BJ (cell line): Measurements from ENCODE around the gene CDKAL1. TPM values are rescaled to one million over a fixed set of nuclear protein-coding genes. Genes with fewer than 3 reads are reported as not detected.

Source experiments
- CTCF ChIA-PET: fragments of 350-600 bp; formaldehyde crosslinking; extraction: SDS; loops from one replicate; lab custom pipeline; 2021; ENCODE audit warnings: antibody characterized with exemption, inconsistent platforms; lab: Yijun Ruan, JAX
- POLR2A ChIA-PET: fragments of 300-600 bp; sonication (Branson Sonifier 250); formaldehyde crosslinking; extraction: SDS; loops from one replicate; lab custom pipeline; 2021; ENCODE audit warnings: antibody characterized with exemption; lab: Charles Lee
- DNase-seq: peaks from one replicate; pipeline ENCODE4 v3.0.0-alpha.2; 2011; ENCODE audit warnings: low read depth
- H3K27me3 ChIP-seq: 2 replicates; pipeline ENCODE4 v1.6.0; 2011; ENCODE audit warnings: low read length; ENCODE audit not compliant: control insufficient read depth, insufficient read depth
- H3K36me3 ChIP-seq: 2 replicates; pipeline ENCODE4 v1.5.1; 2011; ENCODE audit warnings: low read length; ENCODE audit not compliant: control insufficient read depth, insufficient read depth
- H3K4me3 ChIP-seq: 2 replicates; pipeline ENCODE4 v1.5.1; 2011; ENCODE audit warnings: low read depth, mild to moderate bottlenecking, control low read depth, low read length
- polyA plus RNA-seq: library from polyadenylated mRNA; depleted of rRNA; stranded (reverse); fragments of >200 nt; gene quantifications from 2 replicates; pipeline ENCODE4 v1.2.3, GENCODE V29; 2011
- TF ChIP-seq, protein P1 (sequence below): IDR thresholded peaks from 2 replicates; pipeline ENCODE4 v1.5.1; 2011; ENCODE audit warnings: low read depth, mild to moderate bottlenecking, control low read depth, inconsistent platforms, low read length, moderate library complexity; ENCODE audit not compliant: insufficient read depth

The CDKAL1 gene
- polyA plus RNA-seq, 1 experiment: 3.8 TPM

DNA sequence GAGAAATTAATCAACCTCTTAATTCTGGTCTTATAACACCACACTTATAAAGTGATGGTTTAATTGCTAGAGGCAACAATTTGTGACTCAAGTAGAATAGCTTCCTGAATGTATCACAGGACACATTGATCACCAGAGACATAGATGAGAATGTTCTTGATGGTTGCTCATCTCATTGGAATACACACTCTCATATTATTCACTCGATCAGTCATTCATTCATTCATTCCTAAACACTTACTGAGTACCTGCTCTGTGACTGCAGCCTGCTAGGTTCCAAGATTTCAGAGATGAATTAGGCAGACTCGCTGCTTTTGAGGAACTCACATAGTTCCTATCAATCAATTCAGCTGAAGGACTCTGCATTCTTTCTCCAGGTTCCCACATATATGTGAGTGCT, 694.2 kb downstream of the CDKAL1 start:
- TF ChIP-seq, protein P1, sequence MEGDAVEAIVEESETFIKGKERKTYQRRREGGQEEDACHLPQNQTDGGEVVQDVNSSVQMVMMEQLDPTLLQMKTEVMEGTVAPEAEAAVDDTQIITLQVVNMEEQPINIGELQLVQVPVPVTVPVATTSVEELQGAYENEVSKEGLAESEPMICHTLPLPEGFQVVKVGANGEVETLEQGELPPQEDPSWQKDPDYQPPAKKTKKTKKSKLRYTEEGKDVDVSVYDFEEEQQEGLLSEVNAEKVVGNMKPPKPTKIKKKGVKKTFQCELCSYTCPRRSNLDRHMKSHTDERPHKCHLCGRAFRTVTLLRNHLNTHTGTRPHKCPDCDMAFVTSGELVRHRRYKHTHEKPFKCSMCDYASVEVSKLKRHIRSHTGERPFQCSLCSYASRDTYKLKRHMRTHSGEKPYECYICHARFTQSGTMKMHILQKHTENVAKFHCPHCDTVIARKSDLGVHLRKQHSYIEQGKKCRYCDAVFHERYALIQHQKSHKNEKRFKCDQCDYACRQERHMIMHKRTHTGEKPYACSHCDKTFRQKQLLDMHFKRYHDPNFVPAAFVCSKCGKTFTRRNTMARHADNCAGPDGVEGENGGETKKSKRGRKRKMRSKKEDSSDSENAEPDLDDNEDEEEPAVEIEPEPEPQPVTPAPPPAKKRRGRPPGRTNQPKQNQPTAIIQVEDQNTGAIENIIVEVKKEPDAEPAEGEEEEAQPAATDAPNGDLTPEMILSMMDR: no peak
- no peak for DNase-seq
- POLR2A ChIA-PET: no interaction called here
- no peaks in the 10 kb centered on the region for H3K36me3 ChIP-seq
- H3K27me3 ChIP-seq: no peaks in the 10 kb centered on the region
- CTCF ChIA-PET: interaction anchor here (0.6 kb wide), 1 partner anchor 304 kb away, joined by 3 read pairs; no protein-coding TSS in a partner anchor
- H3K4me3 ChIP-seq: no peak overlapping the region

DNA sequence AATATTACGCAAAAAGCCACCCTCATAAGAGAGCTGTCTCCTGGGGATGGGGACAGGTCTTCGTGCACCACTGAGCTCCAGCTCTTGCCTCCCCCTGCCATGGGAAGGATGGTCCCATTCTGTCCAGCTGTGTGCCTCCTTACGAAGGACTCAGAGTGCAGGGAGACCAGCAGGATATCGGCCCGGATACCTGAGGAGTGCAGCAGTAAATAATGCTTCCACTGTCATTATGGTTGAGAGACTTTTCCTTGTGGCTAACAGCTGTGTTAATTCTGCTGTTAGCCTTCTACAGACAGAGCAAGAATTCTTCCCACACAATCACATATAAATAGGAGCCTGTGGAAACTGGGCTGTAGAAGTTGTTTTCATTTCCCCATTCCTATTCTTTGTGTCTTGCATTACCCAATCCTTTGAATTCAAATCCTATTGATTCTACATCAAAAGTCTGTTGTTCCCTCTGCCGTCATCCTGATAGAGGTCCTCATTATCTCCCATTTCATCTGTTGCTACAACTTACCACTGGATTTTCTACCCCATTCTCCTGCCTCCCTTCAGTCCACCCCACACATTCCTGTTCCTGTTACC, 694.7 kb downstream of the CDKAL1 start:
- CTCF ChIA-PET: no interaction called here
- H3K27me3 ChIP-seq: no peaks in the 10 kb centered on the region
- TF ChIP-seq, protein P1: no peak
- DNase-seq: no peak
- no peaks in the 10 kb centered on the region for H3K36me3 ChIP-seq
- no peak overlapping the region for H3K4me3 ChIP-seq
- POLR2A ChIA-PET: no interaction called here

DNA sequence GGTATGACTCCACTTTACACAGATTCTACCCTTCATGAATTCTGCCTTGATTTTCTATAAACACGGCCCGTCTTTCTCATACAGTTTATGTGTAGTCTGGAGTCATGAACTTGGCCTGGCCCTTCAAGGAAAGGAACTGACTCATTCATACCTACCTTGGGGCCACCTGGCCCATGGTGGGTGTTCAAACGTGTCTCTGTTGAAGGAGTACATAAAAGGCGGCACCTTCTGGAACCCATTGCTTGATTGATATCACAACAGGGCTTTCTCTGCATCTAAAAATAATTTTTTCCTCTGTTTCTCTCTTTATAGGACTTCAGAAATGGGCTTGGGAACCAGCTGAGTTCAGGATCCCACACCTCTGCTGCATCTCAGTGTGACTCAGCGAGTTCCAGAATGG, 696.3 kb downstream of the CDKAL1 start:
- H3K27me3 ChIP-seq: no peaks in the 10 kb centered on the region
- DNase-seq: no peak
- POLR2A ChIA-PET: no interaction called here

DNA sequence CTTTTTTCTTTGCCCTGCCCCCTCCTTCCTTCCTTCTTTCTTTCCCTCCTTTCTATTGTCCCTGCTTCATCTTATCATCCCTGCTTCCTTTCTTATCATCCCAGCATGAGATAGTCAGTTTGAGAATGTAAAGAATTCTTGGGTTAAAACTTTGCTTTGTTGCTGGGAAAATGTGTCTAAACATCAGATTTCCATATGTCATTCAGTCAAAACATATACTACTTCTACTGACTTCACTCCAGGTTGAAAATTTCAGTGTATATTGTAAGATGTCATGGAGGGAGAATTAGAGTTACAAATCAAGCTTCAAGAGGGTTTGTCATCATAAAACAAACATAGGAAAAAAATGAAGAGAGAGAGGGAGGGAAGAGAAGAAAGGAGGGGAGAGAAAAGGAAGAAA, 700.9 kb downstream of the CDKAL1 start:
- H3K27me3 ChIP-seq: no peaks in the 10 kb centered on the region
- TF ChIP-seq, protein P1: no peak
- DNase-seq: no peak
- CTCF ChIA-PET: interaction anchor here (0.6 kb wide), 1 partner anchor 674 kb away, joined by 3 read pairs; no protein-coding TSS in a partner anchor
- H3K36me3 ChIP-seq: no peaks in the 10 kb centered on the region
- no peak overlapping the region for H3K4me3 ChIP-seq
- POLR2A ChIA-PET: no interaction called here

More for the DNA sequence above, 696.3 kb downstream of the CDKAL1 start:
- Histone ChIP-seq H3K36me3 (no peaks in the 10 kb centered on the region), H3K4me3 (no peak overlapping the region)
- CTCF ChIA-PET: no interaction called here
- TF ChIP-seq, protein P1: no peak

DNA sequence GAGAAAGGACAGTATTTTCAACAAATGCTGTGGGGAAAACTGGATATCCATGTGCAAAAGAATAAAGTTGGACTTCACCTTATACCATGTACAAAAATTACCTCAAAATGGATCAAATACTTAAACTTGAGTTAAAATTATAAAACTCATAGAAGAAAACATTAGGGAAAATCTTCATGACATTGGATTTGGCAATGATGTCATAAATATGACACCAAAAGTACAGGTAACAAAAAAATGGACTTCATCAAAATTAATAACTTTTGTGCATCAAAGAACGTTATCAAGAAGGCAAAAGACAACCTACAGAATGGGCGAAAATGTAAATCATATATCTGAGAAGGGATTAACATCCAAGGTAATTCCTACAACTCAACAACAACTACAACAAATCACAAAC, 704.0 kb downstream of the CDKAL1 start:
- POLR2A ChIA-PET: no interaction called here

More for the DNA sequence above, 704.0 kb downstream of the CDKAL1 start:
- Histone ChIP-seq H3K4me3 (no peak overlapping the region), H3K36me3 (no peaks in the 10 kb centered on the region), H3K27me3 (no peaks in the 10 kb centered on the region)
- DNase-seq: no peak
- TF ChIP-seq, protein P1: no peak
- CTCF ChIA-PET: no interaction called here
